NCI-H226 (cell line): ENCODE results near the gene ZNF202.
"Not testable (repeated sequence)": the region's sequence is repeated elsewhere in the genome, so short reads cannot be mapped to it uniquely, and the experiment has no call there.

Experiments
- DNase-seq: peaks from one replicate; pipeline ENCODE4 v3.0.0-alpha.2; 2015

Gene ZNF202

DNA sequence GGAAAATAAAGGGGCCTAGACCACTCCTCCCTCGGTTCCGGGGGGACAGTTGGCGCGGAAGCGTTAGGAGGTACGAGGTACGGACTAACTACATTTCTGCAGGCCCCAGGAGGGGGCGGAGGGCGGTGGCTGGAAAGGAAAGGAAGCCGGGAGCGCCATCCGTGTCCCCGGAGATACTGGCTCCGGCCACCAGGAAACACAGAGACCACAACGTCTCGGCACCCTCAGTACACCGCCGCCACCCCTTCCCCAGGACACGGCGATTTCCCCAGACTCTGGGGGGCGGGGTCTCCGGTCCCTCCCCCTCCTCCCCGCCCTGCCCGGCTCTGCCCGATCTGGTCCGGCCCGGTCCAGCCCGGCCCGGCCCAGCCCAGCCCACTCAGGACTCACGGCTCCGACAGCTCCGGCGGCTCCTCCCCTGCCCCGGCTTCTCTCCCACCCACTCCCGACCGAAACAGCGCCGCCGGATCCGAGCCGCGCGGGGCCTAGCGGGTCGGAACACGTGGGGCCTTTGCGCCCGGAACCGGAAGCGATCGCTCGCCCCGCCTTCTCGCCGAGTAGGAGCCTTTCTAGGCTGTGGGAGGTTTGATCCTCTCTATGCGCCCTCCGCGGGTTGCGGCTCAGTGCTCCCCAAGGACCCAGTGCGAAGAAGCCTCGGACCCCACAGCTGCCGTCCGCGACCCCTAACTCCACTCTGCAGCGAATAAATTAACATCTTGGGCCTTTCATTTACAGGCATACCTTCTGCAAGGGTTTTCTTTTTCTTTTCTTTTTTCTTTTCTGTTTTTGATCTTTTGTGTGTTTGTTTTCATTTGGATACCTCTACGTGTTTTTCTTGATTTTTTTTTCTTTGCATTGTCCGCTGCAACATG, at the start of gene ZNF202:
ZNF202 (minus strand) TSS at position 502 of the 872 bp plus-strand sequence. CDS start 10,772 bp downstream, outside the sequence.
- peak; percentile 84 for DNase-seq

DNA sequence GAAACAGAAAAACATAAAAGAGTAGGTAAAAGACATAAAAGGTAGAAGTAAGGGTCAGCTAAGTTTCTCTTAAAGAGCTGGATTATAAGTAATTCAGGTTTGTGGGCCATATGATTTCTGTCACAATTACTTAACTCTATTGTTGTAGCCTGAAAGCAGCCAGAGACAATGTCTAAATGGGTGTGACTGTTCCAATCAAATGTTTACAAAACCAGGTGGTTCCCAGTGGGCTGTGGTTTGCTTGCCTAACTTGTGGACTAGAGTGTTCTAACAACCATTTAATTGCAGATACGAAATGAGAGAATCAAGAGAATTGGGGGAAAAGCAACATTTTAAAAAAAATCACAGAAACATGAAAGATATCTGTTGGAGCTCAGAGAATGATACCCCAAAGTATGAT, 42.1 kb upstream of the ZNF202 start:
- no peak for DNase-seq

GRCh38 chr11:123778511-123778910, 37.1 kb upstream of the ZNF202 start:
- no peak for DNase-seq

- DNase-seq: no peak
Measured at GRCh38 chr11:123775715-123776549, 34.5 kb upstream of the ZNF202 start.

- no peak for DNase-seq
Measured at GRCh38 chr11:123775289-123775688, 33.8 kb upstream of the ZNF202 start.

GRCh38 chr11:123773959-123774358, 32.5 kb upstream of the ZNF202 start:
- no peak for DNase-seq

DNA sequence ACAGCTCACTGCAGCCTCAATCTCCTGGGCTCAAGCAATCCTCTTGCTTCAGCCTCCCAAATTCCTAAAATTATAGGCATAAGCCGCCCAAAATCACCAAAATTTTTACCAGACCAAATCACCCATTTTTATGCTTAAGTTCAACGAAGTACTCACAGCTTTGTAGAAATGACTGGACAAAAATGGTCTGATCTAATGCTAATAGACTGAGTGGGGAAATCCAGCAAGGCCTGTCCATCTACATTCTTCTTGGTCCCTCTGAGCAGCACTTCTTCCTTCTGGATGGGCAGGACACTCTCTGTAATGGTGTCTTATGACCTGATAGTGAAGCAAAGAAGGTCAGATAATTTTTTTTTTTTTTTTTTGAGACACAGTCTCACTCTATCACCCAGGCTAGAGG, 31.6 kb upstream of the ZNF202 start:
- no peak for DNase-seq

GRCh38 chr11:123771664-123772063, 30.2 kb upstream of the ZNF202 start:
- DNase-seq: no peak

DNA sequence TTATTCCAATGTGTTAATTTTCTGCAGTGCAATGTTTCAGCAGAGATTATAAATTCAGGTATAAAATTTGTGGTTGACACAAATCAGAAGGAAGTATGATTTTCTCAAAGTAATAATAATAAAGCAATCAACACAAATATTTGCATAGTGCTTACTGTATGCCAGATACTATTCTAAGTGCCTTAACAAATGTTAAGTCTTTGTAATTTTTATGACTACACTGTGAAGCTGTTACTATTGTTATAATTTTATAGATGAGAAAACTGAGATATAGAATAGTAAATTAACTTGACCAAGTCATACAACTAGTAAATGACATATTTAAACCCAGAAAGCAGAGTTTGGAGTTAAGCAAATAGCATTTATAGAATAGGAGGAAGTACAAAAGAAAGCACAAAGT, 29.3 kb upstream of the ZNF202 start:
- no peak for DNase-seq

GRCh38 chr11:123765601-123766000, 24.1 kb upstream of the ZNF202 start:
- no peak for DNase-seq

DNA sequence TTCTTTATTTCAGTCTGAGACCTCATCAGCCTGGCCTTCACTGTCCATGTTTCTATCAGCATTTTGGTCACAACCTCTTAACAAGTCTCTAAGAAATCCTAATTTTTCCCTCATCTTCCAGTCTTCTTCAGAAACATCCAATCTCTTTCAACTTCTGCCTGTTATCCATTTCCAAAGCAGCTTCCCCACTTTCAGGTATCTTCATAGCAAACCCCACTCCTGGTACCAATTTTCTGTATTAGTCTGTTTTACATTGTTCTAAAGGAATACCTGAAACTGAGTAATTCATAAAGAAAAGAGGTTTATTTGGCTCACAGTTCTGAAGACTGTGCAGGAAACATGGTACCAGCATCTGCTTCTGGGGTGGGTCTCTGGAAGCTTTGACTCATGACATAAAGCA, 21.0 kb upstream of the ZNF202 start:
- no peak for DNase-seq

- DNase-seq: no peak
Measured at GRCh38 chr11:123760894-123761293, 19.4 kb upstream of the ZNF202 start.

DNA sequence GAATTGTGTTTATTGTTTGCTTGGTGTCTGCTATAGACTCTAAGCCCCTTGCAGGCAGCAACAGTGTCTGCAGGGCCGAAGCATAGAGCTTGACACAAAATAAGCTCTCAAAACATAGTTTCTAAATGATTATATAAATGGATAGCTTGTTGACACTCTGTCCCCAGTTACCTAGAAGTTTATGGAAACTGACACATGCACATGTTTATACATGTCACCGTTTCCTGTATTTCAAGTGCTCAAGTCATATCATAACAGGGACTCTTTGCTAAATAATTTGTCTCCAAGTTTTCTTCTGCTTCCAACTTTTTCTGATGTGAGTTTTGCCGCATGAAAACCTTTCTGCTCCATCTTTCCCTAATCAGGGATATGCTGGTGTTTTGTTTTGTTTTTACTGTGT, 16.5 kb upstream of the ZNF202 start:
- no peak for DNase-seq

DNA sequence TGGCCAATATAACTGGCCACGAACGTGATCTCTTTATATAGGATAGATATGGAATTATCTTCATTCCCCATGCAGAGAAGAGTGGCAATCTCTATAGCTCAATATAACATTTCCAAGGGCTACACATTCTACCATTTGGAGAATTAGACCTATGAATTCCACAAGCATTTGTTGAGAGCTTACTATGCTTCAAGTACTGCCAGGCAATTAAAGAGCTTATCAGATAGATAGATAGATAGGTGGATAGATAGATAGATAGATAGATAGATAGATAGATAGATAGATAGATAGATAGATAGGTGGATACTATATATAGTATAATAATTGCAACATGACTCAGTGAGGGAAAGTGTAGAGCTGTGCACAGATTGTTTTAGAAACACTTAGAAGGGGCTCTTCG, 14.4 kb upstream of the ZNF202 start:
- DNase-seq: no peak

- no peak for DNase-seq
Measured at GRCh38 chr11:123755344-123755743, 13.9 kb upstream of the ZNF202 start.

DNA sequence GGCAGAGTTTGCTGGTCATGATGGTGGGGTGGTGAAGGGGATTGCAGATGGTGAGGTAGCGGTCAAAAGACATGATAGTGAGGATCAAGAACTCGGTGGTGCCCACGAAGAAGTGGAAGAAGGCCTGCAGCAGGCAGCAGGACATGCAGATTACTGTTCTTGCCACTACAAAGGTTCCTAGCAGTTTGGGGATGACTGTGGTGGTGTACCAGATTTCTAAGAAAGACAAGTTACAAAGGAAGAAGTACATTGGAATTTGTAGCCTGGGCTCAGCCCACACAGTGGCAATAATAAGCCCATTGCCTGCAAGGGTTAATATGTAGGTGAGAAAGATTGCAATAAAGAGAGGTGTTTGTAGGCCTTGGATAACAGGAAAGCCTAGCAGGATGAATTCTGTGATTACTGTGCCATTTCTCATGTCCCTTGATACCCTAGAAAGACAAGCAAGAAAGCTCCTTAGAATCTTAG, 12.7 kb upstream of the ZNF202 start, which contains the start of gene OR6X1:
OR6X1 (minus strand) TSS at position 418 of the 468 bp plus-strand sequence; CDS start at position 418, 0 bp downstream.
- no peak for DNase-seq

GRCh38 chr11:123753110-123753509, 11.7 kb upstream of the ZNF202 start:
- DNase-seq: no peak

DNA sequence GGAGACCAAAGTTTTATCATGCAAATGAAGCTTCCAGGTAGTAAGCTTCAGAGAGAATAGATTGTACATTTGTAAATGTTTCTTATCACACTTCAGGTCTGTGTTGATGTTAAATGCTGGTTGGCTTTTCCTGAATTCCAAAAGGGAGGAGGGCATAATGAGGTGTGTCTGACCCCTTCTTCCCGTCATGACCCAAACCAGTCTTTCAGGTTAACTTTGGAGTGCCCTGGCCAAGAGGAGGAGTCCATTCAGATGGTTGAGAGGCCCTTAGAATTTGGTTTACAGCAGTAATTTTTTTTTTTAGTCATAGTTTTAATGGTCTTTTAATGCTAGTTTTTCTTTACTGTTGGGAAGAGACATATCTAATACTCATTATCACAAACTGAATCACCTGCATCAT, 10.3 kb upstream of the ZNF202 start:
- no peak for DNase-seq

- not testable (repeated sequence) for DNase-seq
Measured at GRCh38 chr11:123748349-123748748, 6.9 kb upstream of the ZNF202 start.

GRCh38 chr11:123745764-123746451, 4.4 kb upstream of the ZNF202 start:
- DNase-seq: no peak

DNA sequence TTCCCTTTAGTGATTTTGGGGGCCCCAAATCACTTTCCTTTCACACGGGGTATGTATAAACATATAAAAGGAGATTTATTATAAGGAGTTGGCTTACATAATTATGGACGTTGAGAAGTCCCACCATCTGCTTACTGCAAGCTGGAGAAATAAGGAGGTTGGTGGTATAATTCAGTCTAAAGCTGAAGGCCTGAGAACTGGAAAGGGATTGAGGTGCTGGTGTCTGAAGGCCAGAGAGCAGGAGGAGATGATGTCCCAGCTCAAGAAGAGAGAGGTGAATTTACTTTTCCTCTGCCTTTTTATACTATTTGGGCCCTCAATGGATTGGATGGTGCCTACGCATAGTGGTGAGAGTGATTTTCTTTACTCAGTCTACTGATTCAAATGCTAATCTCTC, 1.3 kb upstream of the ZNF202 start:
- DNase-seq: no peak

GRCh38 chr11:123742031-123742723, 717 bp upstream of the ZNF202 start:
- no peak for DNase-seq

DNA sequence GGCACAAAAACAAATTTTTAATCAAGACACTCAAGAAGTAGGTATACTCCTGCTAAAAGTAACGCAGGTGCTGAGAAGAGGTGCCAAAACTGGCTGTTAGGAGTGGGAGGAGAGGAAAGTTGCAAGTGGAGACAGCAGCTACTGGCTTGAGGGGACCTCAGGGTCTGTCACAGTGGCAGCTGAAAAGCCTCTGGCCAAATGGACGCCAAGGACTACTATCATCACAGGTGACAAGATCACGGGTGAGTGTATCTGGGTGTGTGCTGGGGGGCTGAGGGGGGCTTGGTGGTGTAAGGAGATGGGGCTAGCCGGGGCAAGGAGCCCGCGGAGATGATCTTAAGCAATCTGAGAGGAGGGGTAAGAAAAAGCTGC, 687 bp downstream of the ZNF202 start:
- DNase-seq: no peak
